ENCODE data around the gene EEF2KMT.
"Not testable (repeated sequence)": the region's sequence is repeated elsewhere in the genome, so short reads cannot be mapped to it uniquely, and the experiment has no call there.

The EEF2KMT gene

DNA sequence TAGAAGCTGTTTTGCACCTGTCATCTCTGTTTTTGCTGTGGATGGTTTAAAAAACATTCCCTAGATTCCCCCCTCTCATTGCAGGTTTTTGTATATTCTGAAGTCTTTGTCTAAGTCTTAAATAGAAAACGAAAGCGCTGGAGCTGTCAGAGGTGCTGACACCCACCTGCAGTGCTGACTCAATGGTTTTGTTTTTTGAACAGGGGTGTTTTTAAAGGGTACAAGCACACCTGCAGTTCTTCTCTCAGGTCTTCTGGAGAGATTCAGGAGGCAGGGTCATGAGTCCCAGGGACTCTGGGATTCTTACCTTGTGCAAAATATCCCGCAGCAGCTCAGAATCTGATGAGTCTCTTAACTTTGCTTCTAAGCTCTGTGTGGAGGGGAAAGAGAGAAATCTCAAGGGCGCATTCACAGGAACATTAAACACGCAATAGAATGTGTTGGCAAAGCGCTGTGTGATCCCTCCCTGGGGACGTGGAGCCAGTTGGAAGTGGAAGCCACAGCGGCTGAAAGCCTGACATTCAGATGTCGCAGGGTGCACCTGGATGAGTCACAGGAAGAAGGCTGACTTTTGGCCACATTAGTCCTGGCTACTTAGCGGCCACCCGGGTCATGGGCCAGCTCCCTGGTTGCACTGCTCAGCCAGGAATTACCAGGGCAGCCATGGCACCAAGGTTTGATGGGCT, 2.3 kb downstream of the EEF2KMT start:
- DNase-seq, result not testable (repeated sequence)

DNA sequence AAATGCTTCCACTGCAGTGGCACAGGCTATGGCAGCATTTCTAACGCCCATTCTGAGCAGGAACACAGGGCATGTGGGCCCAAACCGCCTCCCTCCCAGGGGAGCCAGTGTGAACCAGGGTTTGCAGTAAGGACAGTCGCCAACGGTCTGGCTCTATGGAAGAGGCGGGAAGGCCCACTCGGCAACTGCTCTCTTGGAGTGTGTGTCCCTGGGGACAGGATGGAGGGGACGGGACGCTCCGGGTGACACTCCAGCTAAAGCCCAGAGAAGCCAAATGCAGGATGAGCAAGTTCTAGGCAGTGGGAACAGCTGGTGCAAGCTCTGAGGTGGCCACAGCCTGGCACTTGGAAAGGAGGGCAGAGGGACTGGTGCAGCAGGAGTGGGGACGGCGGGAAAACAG, 3.8 kb downstream of the EEF2KMT start:
- DNase-seq, result not testable (repeated sequence)

DNA sequence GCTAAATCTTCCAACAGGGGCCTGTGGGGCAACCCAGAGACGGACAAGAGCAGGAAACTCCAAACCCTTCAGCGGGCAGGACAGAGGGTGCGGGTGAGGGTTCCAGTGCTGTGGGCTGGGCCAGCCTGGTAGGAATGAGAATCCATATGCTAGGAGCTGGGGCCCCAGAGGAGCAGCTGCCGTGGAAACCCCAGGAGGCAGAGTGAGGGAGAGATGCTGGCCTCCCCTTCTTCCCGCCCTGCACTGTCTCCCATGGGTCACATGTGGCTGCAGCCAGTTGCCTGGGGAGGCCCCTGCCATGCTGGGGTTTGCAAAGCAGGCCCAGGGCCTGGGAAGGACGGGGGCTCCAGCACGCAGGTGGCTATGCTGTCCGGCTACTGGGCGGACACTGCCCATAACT, 4.5 kb downstream of the EEF2KMT start:
- not testable (repeated sequence) for DNase-seq

DNA sequence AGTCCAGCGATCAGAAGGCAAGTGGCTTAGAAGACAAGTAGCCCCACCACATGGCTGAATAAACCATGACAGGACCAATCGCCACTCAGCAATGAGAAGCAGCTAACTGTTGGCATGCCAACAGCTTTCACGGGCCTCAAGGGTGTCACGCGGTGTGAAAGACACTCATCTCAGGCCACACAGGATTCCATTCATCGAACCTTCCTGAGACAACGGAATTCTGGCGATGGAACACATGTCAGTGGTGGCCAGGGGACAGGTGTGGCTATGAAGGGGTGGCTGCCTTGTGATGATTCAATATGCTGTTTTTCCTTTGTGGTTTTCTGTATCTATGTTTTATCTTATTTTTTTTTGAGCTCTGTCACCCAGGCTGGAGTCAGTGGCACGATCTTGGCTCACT, 7.0 kb downstream of the EEF2KMT start:
- DNase-seq, result not testable (repeated sequence)

DNA sequence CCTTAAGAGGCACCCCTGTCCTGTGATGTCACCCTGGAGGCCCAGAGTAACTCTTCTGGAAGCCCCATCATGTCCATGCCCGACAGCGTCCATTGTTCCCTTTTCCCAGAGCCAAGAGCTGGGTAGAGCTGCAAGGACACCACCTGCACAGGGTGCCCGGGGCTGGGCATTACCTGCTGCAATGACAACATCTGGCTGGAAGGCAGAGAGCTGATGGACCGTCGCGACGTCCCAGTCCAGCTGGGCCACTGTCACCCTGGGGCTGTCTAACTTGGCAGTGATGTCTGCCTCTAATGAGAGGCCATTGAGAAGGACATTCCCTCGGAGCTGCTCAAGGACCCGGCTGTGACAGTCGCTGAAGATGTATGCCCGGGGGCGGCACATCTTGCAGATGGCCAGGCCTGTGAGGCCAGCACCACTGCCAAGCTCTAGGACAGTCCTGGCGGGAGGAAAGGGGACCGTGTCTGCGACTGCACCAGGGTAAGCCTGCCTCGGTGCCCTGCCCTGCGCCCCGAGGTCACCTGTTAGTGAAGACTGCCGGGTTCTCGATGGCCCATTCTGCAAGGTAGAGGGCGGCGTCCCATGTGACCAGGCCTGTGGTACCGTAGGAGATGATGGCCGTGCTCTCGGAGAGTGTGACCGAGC, 7.6 kb downstream of the EEF2KMT start:
- DNase-seq, result not testable (repeated sequence)

- DNase-seq, result not testable (repeated sequence)
Observed at GRCh38 chr16:5088936-5089335, 8.7 kb downstream of the EEF2KMT start.

DNA sequence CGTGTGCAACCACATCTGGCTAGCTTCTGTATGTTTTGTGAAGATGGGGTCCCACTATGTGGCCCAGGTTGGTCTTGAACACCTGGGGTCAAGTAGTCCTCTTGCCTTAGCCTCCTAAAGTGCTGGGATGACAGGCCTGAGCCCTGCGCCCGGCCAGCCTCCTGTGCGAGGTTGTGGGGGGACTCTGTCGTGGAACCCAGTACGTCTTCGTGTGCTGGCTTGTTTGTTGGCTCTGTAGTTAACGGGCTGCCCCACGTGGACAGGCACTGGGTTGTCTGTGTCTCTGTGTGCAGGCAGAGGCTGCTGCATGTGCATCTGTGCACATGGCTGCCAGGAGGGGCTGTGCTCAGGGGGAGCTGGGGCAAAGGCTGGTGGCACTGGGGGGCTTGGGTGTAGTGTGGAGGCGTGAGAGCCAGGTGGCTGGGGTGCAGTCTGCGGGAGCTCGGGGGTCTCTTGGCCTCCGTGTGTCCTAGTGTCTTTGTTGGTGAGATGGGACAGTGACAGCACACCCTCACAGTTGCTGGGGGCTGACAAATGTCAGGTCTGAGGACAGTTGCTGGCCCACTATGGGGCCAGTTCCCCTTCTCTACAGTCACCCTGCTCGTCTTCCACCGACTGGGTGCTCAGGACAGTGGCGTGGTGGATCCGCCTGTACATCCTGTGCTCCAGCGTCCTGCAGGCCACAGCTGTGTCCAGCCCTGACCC, 9.4 kb downstream of the EEF2KMT start:
- not testable (repeated sequence) for DNase-seq

GRCh38 chr16:5085716-5086115, 11.9 kb downstream of the EEF2KMT start:
- DNase-seq, result not testable (repeated sequence)

GRCh38 chr16:5084802-5085201, 12.8 kb downstream of the EEF2KMT start:
- DNase-seq, result peak; percentile 27

DNA sequence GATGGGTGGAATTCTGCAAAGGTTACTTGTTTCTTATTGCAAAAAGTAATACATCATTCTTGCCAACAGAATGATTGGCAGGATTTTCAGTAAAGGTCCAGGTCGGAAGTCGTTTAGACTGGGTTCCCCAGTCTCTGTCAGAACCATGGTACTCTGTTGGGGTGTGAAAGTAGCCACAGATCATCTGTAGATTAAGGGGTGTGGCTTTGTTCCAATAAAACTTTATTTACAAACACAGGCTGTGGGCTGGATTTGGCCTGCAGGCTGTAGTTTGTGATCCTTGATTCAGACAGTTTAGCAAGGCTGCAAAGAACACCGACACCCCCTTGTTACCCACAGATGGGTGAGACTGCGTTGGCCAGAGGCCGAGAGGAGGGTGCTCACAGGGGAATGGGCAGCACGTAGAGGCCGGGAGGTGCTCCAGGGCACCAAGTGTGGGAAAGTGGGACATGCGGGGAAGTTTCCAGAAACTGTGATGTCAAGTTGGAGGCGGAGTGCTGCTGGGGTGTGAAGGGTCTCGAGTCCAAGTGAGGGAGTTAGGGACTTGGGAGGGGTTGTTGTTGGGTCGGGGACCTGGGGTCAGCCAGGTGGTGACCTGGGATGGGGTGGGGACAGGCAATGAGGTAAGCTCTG, 13.4 kb downstream of the EEF2KMT start:
- DNase-seq, result not testable (repeated sequence)

GRCh38 chr16:5083646-5084045, 13.9 kb downstream of the EEF2KMT start:
- DNase-seq, result not testable (repeated sequence)

DNA sequence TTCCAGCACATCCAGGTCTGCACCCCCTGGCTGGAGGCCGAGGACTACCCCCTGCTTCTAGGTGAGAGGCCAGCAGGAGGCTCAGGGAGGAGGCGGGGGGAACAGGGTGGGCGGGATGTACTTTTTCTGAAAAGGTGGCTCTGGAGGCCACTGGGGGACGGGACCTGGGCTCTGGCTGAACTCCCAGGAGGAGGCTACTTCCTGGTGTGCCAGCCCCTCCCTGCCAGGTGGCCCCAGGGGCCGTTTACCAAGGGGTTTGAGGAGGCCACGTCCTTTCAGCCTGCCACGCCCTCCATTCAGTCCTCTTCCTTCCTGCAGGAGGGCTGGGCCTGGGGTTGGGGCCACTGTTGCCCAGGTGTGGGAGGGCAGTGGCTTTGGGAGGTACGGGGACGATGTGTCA, 16.6 kb downstream of the EEF2KMT start:
- DNase-seq, result not testable (repeated sequence)

GRCh38 chr16:5080461-5080860, 17.1 kb downstream of the EEF2KMT start:
- DNase-seq, result not testable (repeated sequence)

DNA sequence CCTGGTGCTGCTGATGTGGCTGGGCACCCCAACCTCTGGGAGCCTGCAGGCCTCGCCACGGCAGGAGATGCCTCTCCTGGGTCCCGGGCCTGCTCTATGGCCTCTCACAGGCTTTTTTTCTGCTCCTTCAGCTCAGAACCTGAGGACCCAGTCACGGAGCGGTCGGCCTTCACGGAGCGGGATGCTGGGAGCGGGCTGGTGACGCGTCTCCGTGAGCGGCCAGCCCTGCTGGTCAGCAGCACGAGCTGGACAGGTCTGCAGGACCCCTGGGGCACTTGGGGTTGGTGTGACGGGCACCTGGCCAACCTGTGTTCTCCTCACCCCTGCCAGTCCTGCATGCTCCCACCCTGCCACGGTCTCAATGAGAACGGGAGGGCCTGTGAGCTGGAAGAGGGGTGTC, 19.0 kb downstream of the EEF2KMT start:
- no peak for DNase-seq

GRCh38 chr16:5077304-5077703, 20.3 kb downstream of the EEF2KMT start:
- no peak for DNase-seq

DNA sequence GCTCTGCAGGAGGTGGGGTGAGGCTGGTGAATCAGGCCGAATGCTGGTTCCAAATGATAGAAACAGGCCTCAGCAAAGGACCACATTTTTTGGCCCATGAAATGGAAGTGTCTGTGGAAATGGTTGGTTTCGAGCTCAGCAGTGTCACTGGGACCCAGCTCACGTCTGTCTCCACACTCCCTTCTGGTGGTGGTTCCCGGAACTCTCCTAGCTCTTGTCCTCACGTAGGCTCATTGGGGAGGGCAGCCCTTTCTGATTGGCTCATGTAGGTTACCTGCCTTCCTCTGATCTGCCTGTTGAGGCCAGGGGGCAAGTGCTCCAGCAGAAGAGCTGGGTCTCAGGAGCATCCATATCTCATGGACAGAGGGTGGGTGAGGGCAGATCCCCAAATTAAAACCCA, 22.0 kb downstream of the EEF2KMT start:
- no peak for DNase-seq

DNA sequence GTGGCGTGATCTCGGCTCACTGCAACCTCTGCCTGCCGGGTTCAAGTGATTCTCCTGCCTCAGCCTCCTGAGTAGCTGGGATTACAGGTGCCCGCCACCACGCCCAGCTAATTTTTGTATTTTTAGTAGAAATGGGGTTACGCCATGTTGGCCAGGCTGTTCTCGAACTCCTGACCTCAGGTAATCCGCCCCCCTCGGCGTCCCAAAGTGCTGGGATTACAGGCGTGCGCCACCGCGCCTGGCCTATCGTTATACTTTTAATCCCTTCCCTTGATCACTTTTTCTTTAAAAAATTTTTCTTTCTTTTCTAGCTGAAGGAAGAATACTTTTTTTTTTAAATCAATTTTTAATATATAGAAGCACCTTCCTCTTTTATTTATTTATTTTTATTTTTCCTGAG, 23.8 kb downstream of the EEF2KMT start:
- DNase-seq, result not testable (repeated sequence)

- no peak for DNase-seq
Observed at GRCh38 chr16:5073279-5073629, 24.3 kb downstream of the EEF2KMT start.

GRCh38 chr16:5072334-5073278, 25.0 kb downstream of the EEF2KMT start:
- DNase-seq, result no peak

GRCh38 chr16:5071681-5072333, 25.8 kb downstream of the EEF2KMT start, which contains the start of gene ALG1:
TSS of gene ALG1 (plus strand) at chr16:5071843. CDS start at chr16:5071850, 7 bp downstream.
- DNase-seq, result peak; percentile 83

DNA sequence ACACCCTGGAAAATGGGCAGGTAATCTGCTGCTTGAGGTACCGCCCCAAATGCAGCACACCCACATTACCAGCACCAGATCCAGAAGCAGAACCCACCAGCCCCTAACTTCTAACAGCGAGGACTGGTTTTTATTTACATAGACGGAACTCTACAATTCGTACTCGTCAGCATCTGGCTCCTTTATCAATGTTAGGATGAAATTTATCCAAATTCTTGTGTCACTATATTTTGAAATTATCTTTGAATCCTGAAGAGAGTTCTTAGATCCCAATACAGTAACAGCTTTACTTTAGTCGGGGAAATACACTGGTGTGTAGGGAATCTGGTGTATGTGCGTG, 26.3 kb downstream of the EEF2KMT start:
- DNase-seq, result no peak

Measured in activated CD4-positive, alpha-beta T cell treated with anti-CD3 and anti-CD28 coated beads for 1 hour (primary cell).